ENCODE results near the gene AMIGO2.
"Not testable (repeated sequence)": the region's sequence is repeated elsewhere in the genome, so short reads cannot be mapped to it uniquely, and the experiment has no call there.

The AMIGO2 gene

DNA sequence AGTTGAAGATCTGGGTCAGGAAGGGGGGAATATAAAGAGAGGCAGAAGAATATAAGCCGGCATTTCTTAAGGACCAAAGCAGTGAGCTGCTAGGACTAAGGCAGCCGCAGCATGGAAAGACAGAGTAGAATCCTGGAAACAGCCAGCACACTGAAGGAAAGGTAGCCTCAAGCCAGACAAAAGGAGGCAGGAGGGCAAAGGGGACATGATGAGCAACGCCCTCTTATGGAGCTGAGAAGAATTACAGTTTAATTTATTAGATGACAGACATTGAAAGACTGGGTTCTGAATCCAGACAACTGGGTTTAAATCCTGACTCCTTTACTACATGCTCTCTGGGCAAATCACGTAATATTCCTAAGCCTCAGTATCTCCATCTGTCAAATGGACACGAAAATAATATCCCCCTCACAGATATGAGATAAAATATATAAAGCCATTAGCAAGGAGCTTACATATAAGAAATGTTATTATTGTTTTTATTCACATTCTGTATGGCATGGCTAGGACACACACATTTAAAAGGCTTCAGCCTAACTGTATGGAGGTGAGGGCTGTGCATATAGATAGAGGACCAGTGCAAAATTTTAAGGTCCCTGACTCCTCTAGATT is 8.4 kb downstream of the AMIGO2 start:
- no peak for DNase-seq

DNA sequence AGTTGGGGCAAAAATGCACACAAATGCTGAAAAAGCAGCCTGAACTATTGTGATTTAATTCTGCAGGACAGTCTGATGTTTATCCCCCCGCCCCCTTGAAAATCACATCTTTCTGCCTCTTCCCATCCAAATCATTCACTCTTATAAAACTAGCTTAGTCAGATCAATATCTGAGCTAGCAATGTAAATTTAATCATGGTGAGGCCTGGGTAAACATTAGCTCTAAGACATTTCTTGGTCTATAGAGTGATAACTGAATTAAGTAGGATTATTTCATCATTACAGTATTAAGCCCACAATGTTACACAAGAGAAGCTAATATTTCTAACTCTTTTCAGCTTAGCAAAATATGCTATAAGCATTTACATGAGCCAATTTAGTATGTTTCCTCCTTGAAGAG is 9.4 kb downstream of the AMIGO2 start:
- no peak for DNase-seq

DNA sequence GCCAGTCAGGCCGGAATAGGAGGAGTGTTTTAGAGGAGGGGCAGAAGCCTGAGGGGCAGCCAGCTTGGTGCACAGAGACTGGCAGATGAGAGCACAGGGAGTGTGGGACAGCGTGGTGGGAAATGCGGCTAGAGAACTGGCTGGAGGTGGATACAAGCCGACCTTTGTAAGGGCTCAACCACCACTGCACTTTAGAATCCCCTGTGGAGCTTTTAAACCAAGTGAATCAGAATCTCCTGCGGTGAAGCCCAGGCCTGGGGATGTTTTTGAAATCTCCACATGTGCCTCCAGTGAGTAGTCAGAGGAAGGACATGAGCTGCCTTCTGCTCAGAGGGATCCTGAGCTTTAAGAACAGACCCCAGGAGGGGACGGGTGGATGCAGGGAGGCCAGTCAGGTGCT is 11.2 kb downstream of the AMIGO2 start:
- no peak for DNase-seq

DNA sequence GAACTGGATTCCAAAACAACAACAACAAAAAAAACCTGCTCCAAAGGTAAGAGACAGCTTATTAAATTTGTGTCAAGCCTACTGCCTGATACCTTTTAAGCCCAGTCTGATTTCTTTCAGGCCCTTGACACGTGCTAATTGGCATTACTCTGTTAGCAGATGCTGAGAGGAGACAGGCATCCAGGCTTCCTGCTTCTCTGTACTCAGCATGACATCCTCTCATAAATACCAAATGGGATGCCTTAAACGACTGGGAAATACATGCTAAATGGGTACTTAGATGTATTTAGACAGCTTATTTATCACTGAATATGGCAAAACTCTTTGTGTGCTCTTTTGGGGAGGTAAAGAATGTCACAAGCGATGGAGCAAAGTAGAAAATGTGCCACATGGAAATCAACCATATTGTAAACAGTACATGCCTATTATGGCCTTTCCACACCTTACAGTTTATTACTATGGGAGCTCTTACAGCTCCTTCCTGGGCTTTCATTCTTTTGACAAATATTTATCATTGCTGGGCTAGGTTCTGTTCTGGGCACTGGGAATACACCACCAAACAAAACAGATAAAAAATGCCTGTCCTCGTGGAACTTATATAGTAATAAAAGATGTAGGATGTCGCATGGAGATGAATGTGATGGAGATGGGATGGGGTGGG is 11.9 kb downstream of the AMIGO2 start:
- DNase-seq, result no peak

DNA sequence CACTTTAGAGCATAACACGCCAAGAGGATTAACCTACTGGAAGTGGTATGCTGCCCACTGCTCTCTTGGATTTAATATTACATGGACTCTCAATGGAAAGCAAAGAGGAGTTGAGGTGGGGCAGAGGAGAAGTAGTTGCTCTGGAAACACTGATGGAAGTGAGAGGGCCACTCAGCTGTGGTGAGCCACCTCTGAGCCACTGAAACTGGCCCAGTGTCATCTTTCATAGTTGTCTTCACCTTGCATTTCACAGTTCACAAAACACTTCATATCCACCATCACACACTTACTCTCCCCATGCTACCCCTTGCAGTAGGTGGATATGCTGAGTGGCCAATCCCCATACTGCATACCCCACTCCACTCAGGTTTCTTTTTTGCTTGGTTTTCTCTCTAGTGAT is 12.6 kb downstream of the AMIGO2 start:
- DNase-seq, result no peak

DNA sequence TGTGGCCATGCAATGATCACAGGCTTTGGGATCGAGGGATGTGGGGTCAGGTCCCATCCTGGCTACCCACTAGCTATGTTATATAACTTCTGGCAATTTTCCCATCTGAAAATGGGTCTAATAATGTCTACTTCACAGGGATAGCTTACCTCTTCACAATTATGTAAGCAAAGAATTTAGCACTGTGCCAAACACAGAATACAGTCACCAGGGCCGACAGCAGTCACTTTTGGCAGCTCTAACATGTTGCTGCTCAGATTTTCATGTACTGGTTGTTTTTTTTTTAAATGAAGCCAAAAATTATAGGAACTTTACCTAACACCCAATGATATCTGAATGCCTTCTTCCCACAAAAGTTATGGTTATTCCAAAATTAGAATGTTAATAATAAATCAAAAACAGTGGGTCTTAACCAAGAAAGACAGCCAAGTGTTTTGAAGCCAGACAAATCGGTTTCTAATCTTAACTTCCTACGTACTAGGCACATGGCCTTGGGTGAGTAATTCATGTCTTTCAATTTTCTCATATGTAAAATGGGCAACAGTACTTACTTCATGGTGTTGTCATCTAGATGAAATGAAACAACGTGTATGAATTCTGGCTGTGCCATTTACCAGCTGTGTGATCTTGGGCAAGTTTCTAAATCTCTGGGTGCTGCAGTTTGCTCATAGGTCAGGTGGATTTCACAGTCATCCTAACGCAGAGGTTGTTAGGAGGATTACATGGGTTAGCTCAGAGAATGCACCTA is 13.3 kb downstream of the AMIGO2 start:
- DNase-seq, result no peak

DNA sequence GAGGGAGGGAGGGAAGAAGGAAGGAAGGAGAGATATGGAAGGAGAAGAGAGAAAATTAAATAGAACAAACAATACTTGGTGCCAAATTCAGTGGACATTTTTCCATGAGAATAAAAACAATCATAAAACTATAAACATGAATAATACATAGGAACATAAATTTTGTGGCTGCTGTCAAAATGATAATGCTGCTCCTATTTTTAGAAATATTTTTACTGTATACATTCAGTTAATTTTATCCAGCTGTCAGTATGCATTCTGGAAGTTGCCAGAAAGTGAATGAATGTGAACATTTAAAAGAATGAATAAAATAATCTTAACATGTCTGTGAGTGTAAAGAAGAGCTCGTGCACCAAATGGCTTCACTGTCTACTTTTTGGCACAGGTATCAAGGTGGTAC is 14.2 kb downstream of the AMIGO2 start:
- no peak for DNase-seq

DNA sequence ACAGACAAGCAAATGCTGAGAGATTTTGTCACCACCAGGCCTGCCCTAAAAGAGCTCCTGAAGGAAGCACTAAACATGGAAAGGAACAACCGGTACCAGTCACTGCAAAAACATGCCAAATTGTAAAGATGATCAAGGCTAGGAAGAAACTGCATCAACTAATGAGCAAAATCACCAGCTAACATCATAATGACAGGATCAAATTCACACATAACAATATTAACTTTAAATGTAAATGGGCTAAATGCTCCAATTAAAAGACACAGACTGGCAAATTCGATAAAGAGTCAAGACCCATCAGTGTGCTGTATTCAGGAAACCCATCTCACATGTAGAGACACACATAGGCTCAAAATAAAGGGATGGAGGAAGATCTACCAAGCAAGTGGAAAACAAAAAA is 21.1 kb downstream of the AMIGO2 start:
- not testable (repeated sequence) for DNase-seq

DNA sequence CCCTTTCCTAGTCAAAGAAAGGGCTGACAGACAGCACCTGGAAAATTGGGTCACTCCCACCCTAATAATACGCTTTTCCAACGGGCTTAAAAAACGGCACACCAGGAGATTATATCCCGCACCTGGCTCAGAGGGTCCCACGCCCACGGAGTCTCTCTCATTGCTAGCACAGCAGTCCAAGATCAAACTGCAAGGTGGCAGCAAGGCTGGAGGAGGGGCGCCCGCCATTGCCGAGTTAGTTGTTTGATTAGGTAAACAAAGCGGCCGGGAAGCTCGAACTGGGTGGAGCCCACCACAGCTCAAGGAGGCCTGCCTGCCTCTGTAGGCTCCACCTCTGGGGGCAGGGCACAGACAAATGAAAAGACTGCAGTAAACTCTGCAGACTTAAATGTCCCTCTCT is 22.8 kb downstream of the AMIGO2 start:
- DNase-seq, result not testable (repeated sequence)

DNA sequence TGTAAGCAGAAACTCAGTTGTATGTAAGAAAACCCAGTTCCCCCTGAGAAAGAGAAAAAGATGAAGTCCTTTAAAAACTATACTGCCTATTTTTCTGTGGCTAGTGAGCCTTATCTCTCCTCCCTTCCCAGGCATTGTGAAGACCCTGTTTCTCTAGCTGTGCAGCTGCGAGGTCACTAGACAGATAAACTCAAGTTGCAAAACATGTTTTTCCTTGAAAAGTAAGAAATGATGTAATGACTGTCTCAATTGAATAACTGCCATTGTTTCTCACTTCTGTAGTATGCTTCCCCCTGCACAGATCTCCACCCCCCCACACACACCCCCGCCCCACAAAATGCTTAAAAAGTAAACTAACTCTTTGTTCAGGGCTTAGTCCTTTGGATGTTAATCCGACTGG is 23.9 kb downstream of the AMIGO2 start:
- not testable (repeated sequence) for DNase-seq

DNA sequence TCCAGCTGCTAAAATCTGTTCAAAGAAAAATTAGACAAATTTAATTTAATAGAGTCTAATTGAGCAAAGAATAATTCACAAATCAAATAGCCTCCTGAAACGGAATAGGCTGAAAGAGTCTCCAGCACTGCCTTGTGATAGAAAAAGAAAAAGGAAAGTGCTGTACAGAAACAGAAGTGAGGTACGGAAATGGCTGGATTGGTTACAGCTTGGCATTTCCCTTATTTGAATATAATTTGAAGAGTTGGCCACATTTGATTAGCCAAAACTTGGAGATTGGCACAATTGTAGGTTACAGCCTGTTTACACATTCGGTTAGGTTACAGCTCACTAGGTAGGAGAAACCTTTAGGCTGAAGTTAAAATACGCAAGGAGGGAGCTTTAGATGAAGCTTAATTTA is 25.1 kb downstream of the AMIGO2 start:
- DNase-seq, result no peak

DNA sequence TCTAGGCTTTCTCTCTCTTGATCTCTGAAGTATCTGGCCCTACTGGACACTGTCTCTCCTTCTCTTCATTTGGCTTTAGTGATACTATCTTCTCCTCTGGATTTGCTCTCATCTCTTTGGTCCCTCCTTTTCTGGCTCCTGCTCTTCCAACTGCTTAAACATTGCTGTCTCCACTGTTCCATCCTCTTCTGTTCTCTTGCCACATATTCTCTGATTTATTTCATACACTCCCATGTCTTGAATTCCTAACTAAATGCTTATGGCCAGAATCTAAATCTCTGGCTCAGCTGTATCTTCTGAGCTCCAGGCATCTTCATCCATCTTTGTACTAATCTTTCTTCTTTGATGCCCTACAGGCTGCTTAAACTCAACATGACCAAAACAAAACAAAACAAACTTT is 25.8 kb downstream of the AMIGO2 start:
- DNase-seq, result no peak

DNA sequence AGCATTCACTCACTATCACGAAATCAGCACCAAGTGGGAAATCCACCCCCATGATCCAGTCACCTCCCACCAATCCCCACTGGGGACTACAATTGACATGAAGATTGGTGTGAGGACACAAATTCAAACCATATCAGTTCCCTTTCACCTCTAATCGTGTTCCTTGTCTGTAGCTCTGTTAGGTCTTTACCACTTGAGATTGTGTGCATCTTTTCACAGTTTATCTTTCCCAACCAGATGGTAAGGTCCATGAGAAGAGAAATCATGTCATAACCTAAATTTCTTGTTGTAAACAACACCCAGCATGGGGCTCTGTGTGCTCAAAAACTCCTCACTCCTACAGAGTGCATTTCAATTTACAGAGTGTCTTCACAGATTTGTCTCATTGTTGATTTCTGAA is 27.5 kb downstream of the AMIGO2 start:
- no peak for DNase-seq

DNA sequence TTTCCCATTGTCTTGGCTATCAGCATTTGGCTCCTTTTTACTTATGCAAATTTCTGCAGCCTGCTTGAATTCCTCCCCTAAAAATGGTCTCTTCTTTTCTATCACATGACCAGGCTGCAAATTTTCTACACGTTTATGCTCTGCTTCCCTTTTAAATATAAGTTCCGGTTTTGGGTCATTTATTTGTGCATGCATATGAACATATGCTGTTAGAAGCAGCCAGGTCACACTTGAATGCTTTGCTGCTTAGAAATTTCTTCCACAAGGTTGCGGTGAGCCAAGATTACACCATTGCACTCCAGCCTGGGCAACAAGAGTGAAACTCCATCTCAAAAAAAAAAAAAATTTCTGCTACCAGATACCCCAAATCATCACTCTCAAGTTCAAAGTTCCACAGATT is 28.5 kb downstream of the AMIGO2 start:
- DNase-seq, result not testable (repeated sequence)

DNA sequence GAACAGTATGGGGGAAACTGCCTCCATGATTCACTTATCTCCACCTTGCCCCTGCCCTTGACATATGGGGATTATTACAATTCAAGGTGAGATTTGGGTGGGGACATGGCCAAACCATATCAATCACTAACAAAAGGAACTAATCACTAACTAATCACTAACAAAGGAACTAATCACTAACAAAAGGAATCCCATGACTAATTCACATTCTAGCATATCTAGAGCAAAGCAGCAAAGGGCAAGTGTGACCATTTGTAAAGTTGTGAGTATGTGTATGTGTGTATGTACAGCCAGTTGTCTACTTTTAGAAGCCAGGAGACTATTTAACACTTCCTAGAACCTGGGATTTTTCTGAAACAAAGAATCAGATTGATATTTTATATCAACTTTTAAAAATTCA is 31.2 kb downstream of the AMIGO2 start:
- DNase-seq, result no peak

DNA sequence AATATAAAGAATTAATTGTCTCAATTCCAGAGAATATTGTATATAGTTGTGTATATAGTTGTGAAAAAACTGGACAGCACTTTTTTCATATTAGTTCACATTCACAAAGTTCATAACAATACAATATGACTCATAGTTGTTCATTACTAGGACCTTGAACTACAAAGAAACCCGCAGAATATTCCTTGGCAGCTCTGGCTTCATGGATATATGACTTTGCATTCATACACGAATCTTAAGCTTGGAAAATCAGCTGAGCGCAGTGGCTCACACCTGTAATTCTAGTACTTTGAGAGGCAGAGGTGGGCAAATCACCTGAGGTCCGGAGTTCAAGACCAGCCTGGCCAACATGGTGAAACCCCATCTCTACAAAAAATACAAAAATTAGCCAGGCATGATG is 38.4 kb downstream of the AMIGO2 start:
- no peak for DNase-seq

DNA sequence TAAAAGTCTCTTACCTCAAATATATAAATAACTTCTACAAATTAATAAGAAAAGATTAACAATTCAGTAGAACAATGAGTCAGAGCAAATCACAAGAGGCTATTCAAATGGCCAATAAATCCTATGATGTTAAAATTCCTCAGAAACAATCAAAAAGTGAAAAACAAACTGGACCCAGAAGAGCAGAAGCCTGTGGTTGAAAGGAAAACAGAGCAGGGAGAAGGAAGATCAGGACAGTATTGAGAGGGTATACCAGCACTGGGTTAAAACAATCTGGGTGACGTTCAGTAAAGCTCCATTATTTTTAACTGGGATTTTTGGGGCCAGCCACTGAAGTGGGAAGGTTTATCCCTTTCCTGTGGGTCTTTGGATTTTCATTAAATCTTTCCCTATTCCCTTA is 40.0 kb downstream of the AMIGO2 start:
- DNase-seq, result no peak

DNA sequence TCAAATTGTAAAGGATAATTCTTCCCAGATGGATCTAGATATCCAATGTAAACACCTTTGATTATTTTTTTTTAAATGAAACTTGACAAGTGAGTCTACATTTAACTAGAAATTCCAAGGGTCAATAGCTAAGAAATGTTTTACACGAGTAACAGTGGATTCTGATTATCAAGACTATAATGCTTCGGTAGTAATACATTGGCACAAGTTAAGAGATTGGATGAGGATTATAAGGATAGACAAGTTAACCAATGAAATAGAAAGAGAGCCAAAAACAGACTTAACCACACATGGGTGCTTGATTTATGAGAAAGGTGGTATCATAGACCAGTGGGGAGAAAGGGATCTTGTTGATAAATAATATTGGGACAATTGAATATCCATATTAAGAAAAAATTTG is 40.7 kb downstream of the AMIGO2 start:
- no peak for DNase-seq

DNA sequence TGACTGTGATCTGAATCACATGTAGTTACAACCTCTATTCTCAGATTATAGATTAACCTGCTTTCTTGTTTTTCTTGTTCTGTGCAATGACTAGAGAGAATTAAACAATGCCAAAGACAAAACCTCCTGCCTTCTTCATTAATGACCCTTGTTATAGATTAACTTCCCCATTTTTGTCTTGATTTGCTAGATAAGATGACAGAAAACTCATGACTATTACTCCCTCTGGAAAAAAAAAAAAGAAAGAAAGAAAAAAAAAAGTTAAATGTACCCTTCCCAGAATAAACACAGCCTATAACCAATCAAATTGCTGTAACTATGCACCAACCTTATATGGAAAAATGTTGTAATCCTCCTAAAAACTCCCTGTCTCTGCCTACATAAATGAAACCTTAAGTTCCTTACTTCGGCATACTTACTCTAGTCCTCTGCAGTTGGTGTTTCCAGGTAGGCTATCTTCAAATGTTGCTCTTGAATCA is 41.5 kb downstream of the AMIGO2 start:
- no peak for DNase-seq

DNA sequence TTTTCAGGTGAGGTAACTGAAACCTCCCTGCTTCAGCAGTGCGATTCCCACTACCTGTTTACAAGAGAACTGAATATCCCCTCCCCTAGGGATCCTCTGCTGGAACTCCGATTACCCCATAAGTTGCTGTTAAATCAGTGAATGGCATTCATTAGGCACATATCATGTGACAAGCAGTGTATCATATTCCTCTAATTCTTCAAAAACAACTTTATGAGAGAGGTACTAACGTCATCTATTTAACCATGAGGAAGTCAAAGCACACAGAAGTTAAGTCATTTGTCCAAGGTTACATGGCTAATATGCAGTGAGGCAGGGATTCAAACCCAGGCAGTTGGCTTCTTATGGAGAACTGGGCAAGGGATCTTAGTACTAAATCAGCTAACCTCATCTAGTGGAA is 44.3 kb downstream of the AMIGO2 start:
- no peak for DNase-seq

DNA sequence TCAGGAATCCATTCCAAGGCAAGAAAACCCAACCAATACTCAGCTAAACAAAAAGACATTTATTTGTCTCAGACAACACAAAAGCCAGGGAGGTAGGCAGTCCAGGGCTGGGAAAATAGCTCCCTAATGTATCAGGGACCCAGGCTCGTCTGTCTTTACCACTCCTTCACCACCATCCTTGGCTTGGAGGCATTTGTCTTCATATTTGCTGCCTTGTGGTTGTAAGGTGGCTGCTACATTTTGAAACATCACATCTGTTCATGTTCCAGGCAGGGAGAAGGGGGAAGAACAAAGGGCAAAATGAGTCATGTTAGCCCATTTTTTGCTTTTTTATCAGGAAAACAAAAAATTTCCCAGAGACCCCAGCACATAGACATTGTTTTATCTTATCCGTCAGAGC is 45.1 kb downstream of the AMIGO2 start:
- DNase-seq, result no peak

DNA sequence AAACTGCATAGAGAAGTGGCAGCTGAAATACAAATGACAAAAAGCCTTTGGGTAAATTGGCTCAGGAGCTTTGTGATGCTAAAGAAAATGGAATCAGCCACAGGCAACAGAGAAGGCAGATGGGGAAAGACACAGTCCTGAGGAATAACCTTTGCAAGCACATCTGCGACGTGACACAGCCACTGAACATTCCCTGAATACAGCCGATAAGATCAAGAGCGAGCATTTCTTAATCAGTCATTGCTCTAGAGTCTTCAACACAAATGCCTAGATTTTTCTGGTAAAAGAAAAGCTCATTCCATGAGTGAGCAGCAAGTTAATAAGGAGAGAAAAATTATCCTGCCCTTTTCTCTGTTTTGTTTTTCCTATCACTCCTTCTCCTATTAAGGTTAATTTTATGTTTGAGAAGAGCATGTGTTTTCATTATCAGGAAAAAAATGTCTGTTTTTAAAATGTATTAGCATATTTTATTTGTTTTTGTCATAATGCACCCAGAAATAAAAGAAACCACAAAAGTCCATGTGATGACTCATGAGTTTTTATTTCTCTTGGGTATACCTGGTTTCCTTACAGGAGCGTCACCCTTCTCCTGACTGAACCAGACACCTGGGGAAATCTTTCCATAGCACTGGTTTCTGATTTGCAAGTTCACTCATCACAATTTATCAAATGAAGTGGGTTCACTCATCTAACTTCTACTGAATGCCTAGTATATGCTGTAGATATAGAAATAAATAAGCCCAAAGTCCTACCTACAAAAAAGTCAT is 45.8 kb downstream of the AMIGO2 start:
- no peak for DNase-seq

DNA sequence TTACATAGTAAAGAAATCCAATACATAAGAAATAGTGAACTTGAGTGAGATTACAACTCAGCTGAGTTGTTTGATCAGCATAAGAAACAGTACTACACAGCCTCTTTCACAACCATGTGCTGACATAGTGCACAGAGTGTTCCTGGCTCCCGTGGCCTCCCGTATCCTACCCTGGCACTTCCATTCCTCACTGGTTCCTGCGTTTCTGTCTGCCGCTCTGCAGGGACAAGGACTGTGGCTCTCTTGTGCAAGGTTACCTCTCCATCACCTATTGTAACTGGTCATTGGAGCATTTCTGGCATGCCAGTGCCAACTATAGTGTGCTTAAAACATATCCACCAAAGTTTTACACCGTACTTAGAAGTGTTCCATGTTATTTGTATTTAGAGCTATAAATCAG is 46.7 kb downstream of the AMIGO2 start:
- DNase-seq, result no peak

DNA sequence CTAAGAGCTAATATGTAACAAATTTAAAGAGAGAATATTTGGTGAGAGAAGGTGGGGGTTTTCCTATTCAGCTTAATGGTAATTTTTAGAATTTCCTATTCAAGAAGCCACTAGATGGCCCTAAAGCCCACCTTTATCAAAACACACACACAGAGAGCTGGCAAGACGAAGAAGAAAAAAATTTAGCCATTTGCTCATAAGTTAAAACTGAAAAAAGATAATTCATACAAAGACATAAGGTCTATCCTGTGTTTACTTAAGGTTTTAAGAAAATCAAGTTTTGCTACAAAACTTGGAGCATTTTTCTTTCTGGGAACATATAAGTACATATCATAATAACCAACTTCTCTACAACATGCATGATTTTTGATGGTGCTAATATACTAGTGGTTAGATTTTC is 47.1 kb downstream of the AMIGO2 start:
- no peak for DNase-seq

Measured in activated CD4-positive, CD25-positive, alpha-beta regulatory T cell treated with anti-CD3 and anti-CD28 coated beads, Interleukin-2, amount 50 U/mL, for 72 hours (primary cell).